Stimulated activated naive CD4-positive, alpha-beta T cell (primary cell): Measurements from ENCODE around the gene SLC44A3.

ENCODE experiments used
- DNase-seq, 6 experiments: peaks; one replicate each; lab custom pipeline; 2025; lab: John Stamatoyannopoulos, UW

Gene SLC44A3

GRCh38 chr1:94801919-94802546 is 18.1 kb upstream of the SLC44A3 start:
- peak in 2 of 6 experiments; percentile 3 to 11 for DNase-seq

- DNase-seq = no peak
Observed at GRCh38 chr1:94803106-94803505, 17.1 kb upstream of the SLC44A3 start.

- no peak for DNase-seq
Observed at GRCh38 chr1:94803517-94804441, 16.4 kb upstream of the SLC44A3 start.

GRCh38 chr1:94804442-94804837 is 15.7 kb upstream of the SLC44A3 start:
- DNase-seq = no peak

GRCh38 chr1:94805912-94806311 is 14.2 kb upstream of the SLC44A3 start:
- peak in 4 of 6 experiments; percentile 10 to 35 (median 32) for DNase-seq

GRCh38 chr1:94806441-94806871 is 13.7 kb upstream of the SLC44A3 start:
- no peak for DNase-seq

- DNase-seq = no peak
Observed at GRCh38 chr1:94807742-94808491, 12.2 kb upstream of the SLC44A3 start.

- no peak for DNase-seq
Observed at GRCh38 chr1:94808669-94809068, 11.5 kb upstream of the SLC44A3 start.

- DNase-seq = no peak
Observed at GRCh38 chr1:94812985-94813384, 7.2 kb upstream of the SLC44A3 start.

- no peak for DNase-seq
Observed at GRCh38 chr1:94816030-94816429, 4.1 kb upstream of the SLC44A3 start.

GRCh38 chr1:94817712-94818111 is 2.4 kb upstream of the SLC44A3 start:
- no peak for DNase-seq

GRCh38 chr1:94819238-94819944 is 766 bp upstream of the SLC44A3 start:
- DNase-seq = no peak

- no peak for DNase-seq
Observed at GRCh38 chr1:94820936-94821335, 779 bp downstream of the SLC44A3 start.

GRCh38 chr1:94821636-94822305 is 1.6 kb downstream of the SLC44A3 start:
- no peak for DNase-seq

- no peak for DNase-seq
Observed at GRCh38 chr1:94823116-94823515, 3.0 kb downstream of the SLC44A3 start.

GRCh38 chr1:94825936-94826335 is 5.8 kb downstream of the SLC44A3 start:
- no peak for DNase-seq

- DNase-seq = no peak
Observed at GRCh38 chr1:94827434-94827833, 7.3 kb downstream of the SLC44A3 start.

GRCh38 chr1:94828251-94828650 is 8.1 kb downstream of the SLC44A3 start:
- DNase-seq = no peak

GRCh38 chr1:94831641-94832040 is 11.5 kb downstream of the SLC44A3 start:
- no peak for DNase-seq

GRCh38 chr1:94832446-94832845 is 12.3 kb downstream of the SLC44A3 start:
- DNase-seq = no peak

- no peak for DNase-seq
Observed at GRCh38 chr1:94832931-94833585, 12.9 kb downstream of the SLC44A3 start.
